ENCODE results near the gene SLC12A2. TPM values are rescaled to one million over a fixed set of nuclear protein-coding genes. Genes with fewer than 3 reads are reported as not detected.

Gene SLC12A2
- total RNA-seq, 1 experiment from 2014 or later: 31.4 TPM

DNA sequence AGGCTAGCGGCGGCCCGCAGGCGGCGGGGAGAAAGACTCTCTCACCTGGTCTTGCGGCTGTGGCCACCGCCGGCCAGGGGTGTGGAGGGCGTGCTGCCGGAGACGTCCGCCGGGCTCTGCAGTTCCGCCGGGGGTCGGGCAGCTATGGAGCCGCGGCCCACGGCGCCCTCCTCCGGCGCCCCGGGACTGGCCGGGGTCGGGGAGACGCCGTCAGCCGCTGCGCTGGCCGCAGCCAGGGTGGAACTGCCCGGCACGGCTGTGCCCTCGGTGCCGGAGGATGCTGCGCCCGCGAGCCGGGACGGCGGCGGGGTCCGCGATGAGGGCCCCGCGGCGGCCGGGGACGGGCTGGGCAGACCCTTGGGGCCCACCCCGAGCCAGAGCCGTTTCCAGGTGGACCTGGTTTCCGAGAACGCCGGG lies 253 bp downstream of the SLC12A2 start:
- Histone ChIP-seq H3K27ac (peak overlapping the region; percentile 94; the same call in 1 of the 2 replicates), H3K4me3 (peak overlapping the region; percentile 98), H3K36me3 (no peaks in the 10 kb centered on the region), H3K4me1 (peaks cover 3% of the 10 kb centered on the region; the same call in 1 of the 2 replicates), H3K9me3 (replicated peaks) (no peaks in the 10 kb centered on the region), H3K27me3 (no peaks in the 10 kb centered on the region)
- DNase-seq: peak in 1 of 2 experiments; percentile 59

DNA sequence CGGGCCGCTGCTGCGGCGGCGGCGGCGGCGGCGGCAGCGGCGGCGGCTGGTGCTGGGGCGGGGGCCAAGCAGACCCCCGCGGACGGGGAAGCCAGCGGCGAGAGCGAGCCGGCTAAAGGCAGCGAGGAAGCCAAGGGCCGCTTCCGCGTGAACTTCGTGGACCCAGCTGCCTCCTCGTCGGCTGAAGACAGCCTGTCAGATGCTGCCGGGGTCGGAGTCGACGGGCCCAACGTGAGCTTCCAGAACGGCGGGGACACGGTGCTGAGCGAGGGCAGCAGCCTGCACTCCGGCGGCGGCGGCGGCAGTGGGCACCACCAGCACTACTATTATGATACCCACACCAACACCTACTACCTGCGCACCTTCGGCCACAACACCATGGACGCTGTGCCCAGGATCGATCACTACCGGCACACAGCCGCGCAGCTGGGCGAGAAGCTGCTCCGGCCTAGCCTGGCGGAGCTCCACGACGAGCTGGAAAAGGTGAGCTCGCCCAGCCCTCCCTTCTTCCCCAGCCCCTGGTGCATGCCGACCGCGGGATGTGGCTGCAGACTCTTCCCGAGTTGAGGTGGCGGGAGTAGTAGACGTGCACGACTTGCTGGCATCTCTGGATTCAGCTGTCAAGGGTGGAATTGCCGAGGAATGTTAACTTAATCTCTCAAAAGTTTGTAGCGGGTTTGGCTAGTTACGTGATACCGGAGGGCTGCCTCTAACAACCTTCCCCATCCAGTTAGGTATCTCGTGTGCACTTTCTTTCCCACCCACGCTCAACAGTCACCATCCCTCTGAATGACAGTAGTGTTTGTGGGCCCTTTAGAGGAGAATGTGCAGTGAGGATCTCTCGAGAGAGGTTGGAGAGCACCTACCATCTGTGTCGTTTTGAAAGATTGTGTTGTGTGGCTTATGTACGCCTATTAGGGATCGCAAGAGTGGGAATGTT lies 932 bp downstream of the SLC12A2 start:
- no peaks in the 10 kb centered on the region for H3K9me3 ChIP-seq (replicated peaks)
- H3K4me1 ChIP-seq: peaks cover 3% of the 10 kb centered on the region; the same call in 1 of the 2 replicates
- H3K36me3 ChIP-seq: no peaks in the 10 kb centered on the region
- no peaks in the 10 kb centered on the region for H3K27me3 ChIP-seq
- DNase-seq: peak; percentile 68 to 72
- H3K27ac ChIP-seq: peak overlapping the region; percentile 13
- H3K4me3 ChIP-seq: peak overlapping the region; percentile 98

DNA sequence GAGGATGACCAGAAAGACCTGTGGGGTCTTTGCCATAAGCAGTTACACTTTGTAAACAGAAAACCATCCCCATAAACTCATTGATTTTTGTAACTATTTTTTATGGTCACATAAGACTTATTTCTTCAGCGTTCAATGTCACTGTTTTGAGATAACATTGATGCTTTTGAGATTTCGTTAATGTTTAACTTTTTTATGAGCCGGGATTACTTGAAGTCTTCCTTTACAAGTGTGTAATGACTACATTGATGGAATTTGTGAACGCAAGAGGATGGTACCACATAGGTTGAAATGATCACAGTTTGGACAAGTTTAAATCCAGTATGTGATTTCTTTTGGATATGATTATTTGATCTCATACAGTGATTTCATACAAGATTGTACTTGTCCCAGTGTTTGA lies 1.8 kb downstream of the SLC12A2 start:
- no peak overlapping the region; the same call in 1 of the 2 replicates for H3K27ac ChIP-seq
- peaks cover 3% of the 10 kb centered on the region; the same call in 1 of the 2 replicates for H3K4me1 ChIP-seq
- peak overlapping the region; percentile 98 for H3K4me3 ChIP-seq
- no peak for DNase-seq
- H3K9me3 ChIP-seq (replicated peaks): no peaks in the 10 kb centered on the region
- H3K36me3 ChIP-seq: no peaks in the 10 kb centered on the region
- no peaks in the 10 kb centered on the region for H3K27me3 ChIP-seq

DNA sequence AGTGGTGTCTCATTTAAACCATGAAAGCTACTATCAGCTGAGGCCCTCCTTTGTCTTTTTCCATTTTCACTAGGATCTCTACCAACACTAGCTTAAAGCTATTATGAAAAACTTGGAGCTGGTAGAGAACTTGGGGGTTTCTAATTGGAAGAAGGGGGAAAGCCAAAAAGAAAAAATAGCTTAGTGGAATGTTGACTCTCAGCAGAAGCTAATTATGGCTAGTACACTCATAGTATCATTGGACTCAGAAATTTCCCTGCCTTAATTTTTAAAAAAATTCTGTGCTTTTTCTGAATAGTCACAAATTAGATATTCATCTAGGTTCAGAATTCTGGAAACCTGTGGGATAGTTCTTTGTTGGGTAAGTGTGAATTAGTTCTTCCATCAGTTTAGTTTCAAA lies 8.0 kb downstream of the SLC12A2 start:
- H3K27me3 ChIP-seq: no peaks in the 10 kb centered on the region
- no peak for DNase-seq
- no peaks in the 10 kb centered on the region for H3K4me1 ChIP-seq
- H3K9me3 ChIP-seq (replicated peaks): no peaks in the 10 kb centered on the region; the same call in 1 of the 2 replicates
- peaks cover 6% of the 10 kb centered on the region; the same call in 1 of the 2 replicates for H3K36me3 ChIP-seq
- no peak overlapping the region for H3K4me3 ChIP-seq
- no peak overlapping the region for H3K27ac ChIP-seq

DNA sequence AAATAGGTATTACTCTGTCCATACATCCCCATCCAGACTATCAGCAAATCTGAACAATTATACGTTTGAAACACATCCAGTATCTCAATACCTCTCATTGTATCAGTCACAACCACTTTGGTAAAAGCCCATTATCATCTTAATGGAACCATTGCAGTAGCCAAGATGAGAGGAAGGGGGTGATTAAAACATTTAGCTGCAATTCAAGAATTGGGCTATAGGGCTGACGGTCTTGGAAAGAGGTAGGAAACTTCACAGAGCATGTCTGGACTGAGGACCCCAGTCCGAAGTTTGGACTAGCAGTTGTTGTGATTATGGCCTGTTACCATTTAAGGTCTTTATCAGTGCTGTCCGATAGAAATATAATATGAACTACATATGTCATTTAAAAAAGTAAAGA lies 8.6 kb downstream of the SLC12A2 start:
- Histone ChIP-seq H3K36me3 (peaks cover 6% of the 10 kb centered on the region; the same call in 1 of the 2 replicates), H3K9me3 (replicated peaks) (peaks cover under 1% of the 10 kb centered on the region), H3K27ac (no peak overlapping the region), H3K4me1 (no peaks in the 10 kb centered on the region), H3K4me3 (no peak overlapping the region), H3K27me3 (no peaks in the 10 kb centered on the region)
- no peak for DNase-seq

DNA sequence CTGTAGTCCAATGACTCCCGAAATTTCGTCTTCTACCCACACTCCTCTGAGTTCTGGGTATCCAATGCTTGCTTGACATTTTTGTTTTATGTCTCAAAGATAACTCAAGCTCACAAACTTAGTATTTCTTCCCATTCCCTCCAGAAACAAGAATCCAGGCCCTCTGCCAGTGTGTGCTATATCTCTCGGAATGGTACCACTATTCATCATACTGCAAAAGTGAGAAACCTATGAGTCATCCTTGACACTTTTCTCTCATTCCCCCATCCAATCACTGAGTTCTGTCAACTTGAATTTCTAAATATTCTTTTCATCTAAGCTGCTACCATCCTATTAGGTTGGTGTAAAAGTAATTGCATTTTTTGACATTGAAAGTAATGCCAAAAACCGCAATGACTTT lies 9.8 kb downstream of the SLC12A2 start:
- Histone ChIP-seq H3K9me3 (replicated peaks) (peaks cover 10% of the 10 kb centered on the region), H3K4me3 (no peak overlapping the region), H3K27me3 (no peaks in the 10 kb centered on the region), H3K36me3 (peaks cover 6% of the 10 kb centered on the region; the same call in 1 of the 2 replicates), H3K27ac (no peak overlapping the region), H3K4me1 (no peaks in the 10 kb centered on the region)
- DNase-seq: no peak

DNA sequence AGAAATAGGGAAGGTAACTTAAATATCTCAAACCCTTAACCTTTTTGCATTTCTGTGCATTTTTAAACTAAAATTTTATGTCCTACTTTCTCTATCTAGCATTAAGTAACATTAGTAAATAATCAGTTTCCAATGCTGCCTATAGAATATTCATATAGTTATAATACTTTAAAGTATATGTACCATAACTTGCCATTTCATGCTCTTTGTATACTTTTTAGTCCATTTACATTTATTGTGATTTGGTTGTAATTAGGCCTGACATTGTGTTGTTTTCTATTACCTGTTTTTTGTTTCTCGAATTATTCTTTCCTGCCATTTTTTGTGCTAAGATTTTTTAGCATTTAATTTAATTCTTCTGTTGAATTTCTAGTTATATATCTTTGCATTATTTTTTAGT lies 13.7 kb downstream of the SLC12A2 start:
- Histone ChIP-seq H3K9me3 (replicated peaks) (peaks cover 21% of the 10 kb centered on the region), H3K4me1 (no peaks in the 10 kb centered on the region), H3K36me3 (peaks cover 15% of the 10 kb centered on the region), H3K27ac (no peak overlapping the region), H3K4me3 (no peak overlapping the region), H3K27me3 (no peaks in the 10 kb centered on the region)
- DNase-seq: no peak

DNA sequence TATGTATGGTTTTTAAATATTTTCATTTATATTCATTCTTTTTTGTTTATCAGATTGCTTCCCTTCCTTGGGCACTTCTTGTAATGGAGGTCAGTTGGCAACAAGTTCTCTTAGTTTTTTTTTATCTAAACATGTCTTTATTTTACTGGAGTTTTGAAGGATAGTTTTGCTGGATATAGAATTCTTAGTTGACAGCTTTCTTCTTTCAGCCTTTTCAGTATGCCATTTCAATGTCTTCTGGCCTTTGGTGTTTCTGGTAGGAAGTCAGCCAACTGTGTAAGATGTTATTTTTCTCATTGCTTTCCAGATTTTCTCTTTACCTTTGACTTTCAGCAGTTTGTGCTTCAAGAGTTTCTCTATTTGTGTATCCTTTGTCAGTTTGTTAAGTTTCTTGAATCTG lies 14.2 kb downstream of the SLC12A2 start:
- H3K27me3 ChIP-seq: no peaks in the 10 kb centered on the region
- DNase-seq: peak in 1 of 2 experiments; percentile 6
- peaks cover 21% of the 10 kb centered on the region for H3K9me3 ChIP-seq (replicated peaks)
- H3K4me3 ChIP-seq: no peak overlapping the region
- no peak overlapping the region for H3K27ac ChIP-seq
- H3K36me3 ChIP-seq: peaks cover 15% of the 10 kb centered on the region
- H3K4me1 ChIP-seq: no peaks in the 10 kb centered on the region

DNA sequence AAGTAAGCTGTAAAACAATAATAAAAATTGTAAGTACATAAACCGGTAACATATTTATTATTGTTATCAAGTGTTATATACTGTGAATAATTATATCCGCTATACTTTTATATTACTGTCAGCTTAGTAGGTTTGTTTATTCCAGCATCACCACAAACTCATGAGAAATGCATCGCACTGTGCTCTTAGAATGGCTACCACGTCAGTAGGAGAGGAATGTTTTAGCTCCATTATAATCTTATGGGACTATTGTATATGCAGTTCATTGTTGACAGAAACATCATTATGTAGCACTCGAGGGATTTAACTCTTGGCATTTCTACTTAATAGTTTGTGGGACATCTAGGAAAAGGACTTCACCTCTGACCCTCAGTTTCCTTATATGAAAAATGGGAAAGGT lies 16.4 kb downstream of the SLC12A2 start:
- H3K4me3 ChIP-seq: no peak overlapping the region
- H3K4me1 ChIP-seq: no peaks in the 10 kb centered on the region
- H3K9me3 ChIP-seq (replicated peaks): peaks cover 21% of the 10 kb centered on the region
- H3K27me3 ChIP-seq: no peaks in the 10 kb centered on the region
- peaks cover 13% of the 10 kb centered on the region for H3K36me3 ChIP-seq
- no peak for DNase-seq
- no peak overlapping the region for H3K27ac ChIP-seq

DNA sequence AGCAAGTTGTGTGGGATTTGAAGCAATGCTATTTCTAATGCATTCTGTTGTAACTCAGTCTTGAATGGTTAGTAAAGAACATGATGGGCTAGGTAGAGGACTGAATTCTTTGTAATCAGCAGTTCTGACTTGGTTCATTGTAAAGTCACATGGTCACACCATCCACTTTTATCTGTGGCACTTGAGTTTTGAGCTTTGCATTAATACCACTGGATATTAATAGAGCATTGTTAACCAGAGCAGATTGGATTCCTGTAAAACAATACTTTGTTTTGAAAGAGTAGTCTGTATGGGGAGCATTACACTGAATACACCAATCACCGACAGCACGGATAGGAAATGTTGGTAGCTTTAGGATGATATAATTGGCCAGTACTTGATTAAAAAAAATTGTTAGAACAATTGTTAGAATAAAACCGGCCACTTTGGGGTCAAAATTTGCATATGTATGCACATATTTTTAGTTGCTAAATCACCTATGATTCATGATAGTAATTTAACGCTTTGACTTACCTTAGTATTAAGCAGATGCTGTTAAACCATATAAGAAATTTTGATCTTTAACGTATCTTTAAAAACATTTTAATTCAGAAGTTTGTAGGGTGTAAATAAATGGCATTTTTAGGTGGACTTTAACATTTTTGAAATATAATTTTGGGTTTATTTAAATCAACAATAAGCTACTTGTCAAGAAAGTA lies 17.4 kb downstream of the SLC12A2 start:
- H3K4me3 ChIP-seq: no peak overlapping the region
- no peak for DNase-seq
- peaks cover 13% of the 10 kb centered on the region for H3K36me3 ChIP-seq
- H3K27ac ChIP-seq: no peak overlapping the region
- H3K27me3 ChIP-seq: no peaks in the 10 kb centered on the region
- H3K9me3 ChIP-seq (replicated peaks): peaks cover 21% of the 10 kb centered on the region
- no peaks in the 10 kb centered on the region for H3K4me1 ChIP-seq

DNA sequence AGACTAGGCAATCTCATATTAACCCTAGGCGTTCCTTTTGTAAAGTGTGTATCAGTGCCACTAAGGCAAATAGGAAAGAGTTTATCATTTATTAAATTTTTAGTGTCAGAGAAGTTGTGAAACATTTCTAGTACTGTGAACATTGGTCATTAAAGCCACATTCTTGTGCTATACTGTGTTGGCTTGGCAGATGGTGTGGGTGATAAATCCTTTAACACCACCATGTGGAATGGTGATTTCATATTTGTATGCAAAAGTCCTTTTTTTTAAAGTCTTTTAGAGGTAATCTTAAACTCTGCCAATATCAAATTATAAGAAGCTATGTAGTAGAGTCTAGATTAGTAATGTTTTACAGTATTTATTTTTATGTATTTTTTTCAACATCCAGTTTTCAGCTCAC lies 18.1 kb downstream of the SLC12A2 start:
- Histone ChIP-seq H3K4me1 (no peaks in the 10 kb centered on the region), H3K27me3 (no peaks in the 10 kb centered on the region), H3K4me3 (no peak overlapping the region), H3K9me3 (replicated peaks) (peaks cover 21% of the 10 kb centered on the region), H3K27ac (no peak overlapping the region), H3K36me3 (peaks cover 13% of the 10 kb centered on the region)
- DNase-seq: no peak

DNA sequence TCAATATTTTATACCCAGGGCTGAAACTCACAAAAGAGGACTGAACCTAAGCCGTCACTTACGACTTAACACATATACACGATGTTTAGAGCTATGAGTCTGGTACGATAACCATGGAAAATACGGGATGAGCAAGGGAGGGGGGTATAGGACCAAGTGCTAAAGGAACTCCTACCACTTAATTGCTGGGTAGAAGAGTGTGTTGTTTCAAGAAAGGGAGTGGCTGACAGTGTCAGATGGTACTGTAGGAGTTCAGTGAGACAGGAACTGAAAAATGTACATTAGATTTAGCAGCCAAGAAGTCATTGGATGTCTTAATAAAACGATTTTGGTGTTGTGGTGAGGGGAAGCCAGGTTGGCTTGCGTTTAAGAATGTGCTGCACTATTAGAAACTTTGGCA lies 21.6 kb downstream of the SLC12A2 start:
- no peaks in the 10 kb centered on the region for H3K4me1 ChIP-seq
- no peak overlapping the region for H3K4me3 ChIP-seq
- DNase-seq: no peak
- H3K36me3 ChIP-seq: peaks cover 5% of the 10 kb centered on the region; the same call in 1 of the 2 replicates
- H3K27ac ChIP-seq: no peak overlapping the region
- H3K27me3 ChIP-seq: no peaks in the 10 kb centered on the region
- H3K9me3 ChIP-seq (replicated peaks): no peaks in the 10 kb centered on the region

DNA sequence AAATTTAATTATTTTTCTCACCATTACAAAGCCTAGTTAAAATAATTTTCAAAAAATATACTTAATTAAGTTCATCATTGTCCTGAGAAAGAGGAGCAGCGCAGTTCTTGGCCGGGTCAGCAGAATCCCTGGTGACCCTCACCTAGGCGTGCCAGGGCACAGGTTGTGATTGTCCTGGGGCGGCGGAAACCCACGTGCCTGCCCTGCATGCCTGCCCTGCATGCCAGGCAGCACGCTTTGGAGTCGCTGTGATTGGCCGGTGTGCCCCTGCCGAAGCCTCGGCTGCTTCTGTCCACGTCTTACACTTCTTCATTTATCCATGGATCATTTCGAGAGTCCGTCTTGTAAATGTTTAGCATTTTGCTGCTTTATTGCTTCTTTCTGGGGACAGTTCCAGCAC lies 25.6 kb downstream of the SLC12A2 start:
- no peak overlapping the region for H3K27ac ChIP-seq
- DNase-seq: no peak
- no peaks in the 10 kb centered on the region for H3K27me3 ChIP-seq
- H3K36me3 ChIP-seq: no peaks in the 10 kb centered on the region
- no peaks in the 10 kb centered on the region for H3K9me3 ChIP-seq (replicated peaks)
- H3K4me1 ChIP-seq: no peaks in the 10 kb centered on the region
- H3K4me3 ChIP-seq: no peak overlapping the region

DNA sequence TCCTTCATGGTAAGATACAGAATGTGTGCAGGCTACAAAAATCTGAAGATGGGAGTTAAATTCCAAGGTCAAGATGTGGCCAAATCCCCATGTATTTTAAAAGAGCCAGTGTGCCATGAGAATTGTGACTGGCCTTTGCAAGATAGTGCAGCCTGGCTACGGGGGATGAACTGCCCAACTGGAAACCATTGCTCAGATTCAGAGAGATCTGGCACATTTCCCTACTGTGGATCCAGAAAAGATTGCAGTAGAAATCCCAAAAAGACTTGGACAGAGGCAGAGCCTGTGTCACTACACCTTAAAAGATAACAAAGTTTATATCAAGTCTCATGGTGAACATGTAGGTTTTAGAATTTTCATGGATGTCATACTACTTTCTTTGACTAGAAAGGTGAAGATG lies 26.2 kb downstream of the SLC12A2 start:
- Histone ChIP-seq H3K4me1 (no peaks in the 10 kb centered on the region), H3K27me3 (no peaks in the 10 kb centered on the region), H3K36me3 (peaks cover 5% of the 10 kb centered on the region), H3K4me3 (no peak overlapping the region), H3K9me3 (replicated peaks) (no peaks in the 10 kb centered on the region), H3K27ac (no peak overlapping the region)
- DNase-seq: no peak

DNA sequence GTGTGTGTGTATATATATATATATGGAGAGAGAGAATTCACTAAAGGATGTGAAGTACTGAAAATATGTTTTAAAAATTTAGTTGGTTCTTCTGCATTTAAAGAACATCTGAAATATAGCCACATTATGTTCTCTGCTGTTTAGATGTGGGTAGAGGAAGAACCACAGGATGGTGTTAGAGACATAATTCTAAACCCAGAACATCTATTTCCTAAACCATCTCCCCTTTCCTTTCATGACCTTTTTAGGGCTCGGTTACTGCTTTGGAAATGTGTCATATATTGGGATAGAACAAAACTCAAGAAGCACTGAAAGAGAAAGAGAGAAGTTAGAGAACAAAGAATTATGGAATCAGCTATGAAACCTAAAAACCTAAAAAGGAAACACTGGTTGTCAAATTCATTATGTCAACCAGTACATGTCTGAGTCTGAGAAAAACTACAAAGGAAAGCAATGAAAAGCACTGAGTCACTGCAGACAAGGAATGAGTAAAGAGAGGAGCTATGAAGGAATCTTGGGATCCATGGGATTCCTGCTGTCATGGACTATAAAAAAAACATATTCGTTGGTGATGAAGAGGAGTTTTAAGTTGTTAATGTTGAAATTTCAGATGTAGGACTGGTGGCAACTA lies 28.4 kb downstream of the SLC12A2 start:
- peaks cover 20% of the 10 kb centered on the region for H3K36me3 ChIP-seq
- no peak overlapping the region for H3K27ac ChIP-seq
- H3K4me3 ChIP-seq: no peak overlapping the region
- no peaks in the 10 kb centered on the region for H3K27me3 ChIP-seq
- H3K9me3 ChIP-seq (replicated peaks): no peaks in the 10 kb centered on the region
- no peak for DNase-seq
- no peaks in the 10 kb centered on the region for H3K4me1 ChIP-seq

Data from SJCRH30 (cell line).